Central memory CD8-positive, alpha-beta T cell (primary cell): ENCODE results near the gene LUZP4.
"Not testable (repeated sequence)": the region's sequence is repeated elsewhere in the genome, so short reads cannot be mapped to it uniquely, and the experiment has no call there.

Source experiments
- ATAC-seq: fragments of 150-1000 bp; cut with Tn5 transposase; replicated peaks from 2 replicates; pipeline ENCODE4 v1.10.0; 2022; ENCODE audit warnings: mild to moderate bottlenecking, moderate FRiP score, moderate number of reproducible peaks; ENCODE audit not compliant: poor library complexity, severe bottlenecking; ENCODE audit errors: extremely low read depth
- DNase-seq, 2 donors: peaks; one replicate each; pipeline ENCODE4 v3.0.0; 2021; ENCODE audit warnings: low spot score in 2 of 2
- H3K27ac Mint-ChIP-seq: one replicate; pipeline ENCODE4 v1.8.0; 2022; ENCODE audit warnings: low read depth, mild to moderate bottlenecking, moderate library complexity, mixed read lengths
- H3K27me3 Mint-ChIP-seq: one replicate; pipeline ENCODE4 v1.8.0; 2022; ENCODE audit warnings: mixed read lengths
- H3K36me3 Mint-ChIP-seq: one replicate; pipeline ENCODE4 v1.8.0; 2022; ENCODE audit warnings: mild to moderate bottlenecking, moderate library complexity, mixed read lengths; ENCODE audit not compliant: insufficient read depth
- H3K4me1 Mint-ChIP-seq: one replicate; pipeline ENCODE4 v1.8.0; 2022; ENCODE audit warnings: mixed read lengths
- H3K4me3 Mint-ChIP-seq: one replicate; pipeline ENCODE4 v1.8.0; 2022; ENCODE audit warnings: mild to moderate bottlenecking, moderate library complexity, mixed read lengths
- H3K9me3 Mint-ChIP-seq: one replicate; pipeline ENCODE4 v1.8.0; 2022; ENCODE audit warnings: mixed read lengths

Gene LUZP4

GRCh38 chrX:115344885-115345614 lies 55.5 kb downstream of the LUZP4 start:
- Mint-ChIP-seq H3K27ac (no peak overlapping the region), H3K9me3 (no peaks in the 10 kb centered on the region), H3K4me3 (no peak overlapping the region), H3K27me3 (no peaks in the 10 kb centered on the region), H3K36me3 (no peaks in the 10 kb centered on the region), H3K4me1 (no peaks in the 10 kb centered on the region)
- DNase-seq (no peak), ATAC-seq (no peak)

DNA sequence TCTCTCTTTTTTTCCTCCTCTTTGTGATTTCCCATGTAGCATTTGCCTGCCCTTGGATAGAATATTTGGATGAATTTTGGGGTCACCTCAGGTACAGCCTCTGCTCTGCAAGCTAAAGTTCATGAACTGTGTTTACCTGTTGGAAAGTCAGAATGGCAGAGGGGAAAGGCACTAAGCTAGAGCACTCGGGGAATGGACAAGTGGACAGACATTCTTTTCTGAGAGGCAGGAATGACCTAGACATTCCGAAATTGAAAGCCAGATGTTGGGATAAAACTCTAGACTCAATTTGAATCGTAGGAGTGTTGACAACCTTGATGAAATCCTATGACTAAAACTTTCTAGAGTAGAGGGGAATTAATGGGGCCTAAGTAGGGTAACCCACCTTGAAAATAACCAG lies 56.1 kb downstream of the LUZP4 start:
- no peak for DNase-seq
- Mint-ChIP-seq H3K4me1 (no peaks in the 10 kb centered on the region), H3K4me3 (no peak overlapping the region)

GRCh38 chrX:115346738-115347137 lies 57.2 kb downstream of the LUZP4 start:
- not testable (repeated sequence) for H3K4me1 Mint-ChIP-seq, H3K27me3 Mint-ChIP-seq, H3K36me3 Mint-ChIP-seq, H3K4me3 Mint-ChIP-seq, H3K27ac Mint-ChIP-seq, ATAC-seq, H3K9me3 Mint-ChIP-seq, DNase-seq

More for the DNA sequence above, 56.1 kb downstream of the LUZP4 start:
- Mint-ChIP-seq H3K27ac (no peak overlapping the region), H3K9me3 (no peaks in the 10 kb centered on the region), H3K36me3 (no peaks in the 10 kb centered on the region), H3K27me3 (no peaks in the 10 kb centered on the region)
- ATAC-seq: no peak

- H3K36me3 Mint-ChIP-seq: no peaks in the 10 kb centered on the region
- no peaks in the 10 kb centered on the region for H3K27me3 Mint-ChIP-seq
- ATAC-seq (no peak), DNase-seq (no peak)
- H3K27ac Mint-ChIP-seq: no peak overlapping the region
- no peak overlapping the region for H3K4me3 Mint-ChIP-seq
- no peaks in the 10 kb centered on the region for H3K9me3 Mint-ChIP-seq
- no peaks in the 10 kb centered on the region for H3K4me1 Mint-ChIP-seq
Observed at GRCh38 chrX:115348446-115349225, 59.1 kb downstream of the LUZP4 start.

DNA sequence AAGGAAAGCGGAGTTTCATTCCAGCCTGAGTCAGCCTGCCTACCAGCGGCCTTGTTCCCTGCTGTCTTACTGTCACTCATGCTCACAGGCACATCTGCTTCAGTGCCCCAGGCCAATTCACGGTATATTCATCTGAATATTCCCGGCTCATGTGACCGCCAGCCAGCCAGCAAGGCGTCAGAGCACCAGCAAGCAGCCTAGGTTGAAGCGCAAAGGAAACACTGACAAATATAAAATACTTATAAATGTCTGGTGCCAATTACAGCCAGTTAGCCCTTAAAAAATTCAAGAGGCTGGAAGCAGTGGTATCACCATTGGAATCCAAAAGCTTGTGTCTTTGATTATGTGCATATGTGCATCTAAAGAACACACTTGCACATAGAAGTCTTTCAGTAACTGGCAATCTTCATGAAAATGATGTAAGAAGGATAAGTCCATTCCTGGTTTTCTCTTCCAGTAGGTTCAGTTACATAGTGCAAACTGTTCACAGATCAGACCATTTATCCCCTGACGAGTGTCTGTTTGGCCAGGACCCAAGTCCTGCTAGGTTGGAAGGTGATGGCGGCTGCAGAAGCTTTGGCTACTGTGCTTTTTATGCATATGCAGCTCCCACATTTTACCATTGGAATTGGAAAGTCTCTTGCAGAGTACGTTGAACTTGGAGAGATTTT lies 61.3 kb downstream of the LUZP4 start:
- Mint-ChIP-seq H3K36me3 (no peaks in the 10 kb centered on the region), H3K4me1 (no peaks in the 10 kb centered on the region), H3K27me3 (no peaks in the 10 kb centered on the region), H3K9me3 (no peaks in the 10 kb centered on the region), H3K4me3 (no peak overlapping the region), H3K27ac (no peak overlapping the region)
- ATAC-seq (no peak), DNase-seq (no peak)

DNA sequence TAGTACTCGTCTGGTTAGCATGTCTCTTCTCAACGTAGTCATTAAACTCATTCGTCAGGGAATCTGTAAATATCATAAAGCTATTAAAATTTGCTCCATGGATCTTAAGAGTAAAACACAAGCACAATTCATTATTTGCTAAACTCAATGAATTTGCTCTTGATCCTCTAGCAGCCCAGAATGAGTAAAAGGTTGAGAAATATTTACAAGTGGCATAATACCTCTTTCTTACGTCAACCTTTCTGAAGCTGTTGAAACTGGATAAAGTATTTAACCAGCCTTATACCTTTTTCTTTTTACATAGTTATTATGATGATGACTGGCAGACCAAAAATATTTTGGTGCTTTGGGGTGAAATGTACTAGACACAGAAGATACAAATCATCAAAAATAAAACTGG lies 66.9 kb downstream of the LUZP4 start:
- H3K9me3 Mint-ChIP-seq: peaks cover 6% of the 10 kb centered on the region
- ATAC-seq (no peak), DNase-seq (no peak)
- no peaks in the 10 kb centered on the region for H3K27me3 Mint-ChIP-seq
- no peak overlapping the region for H3K4me3 Mint-ChIP-seq
- H3K36me3 Mint-ChIP-seq: no peaks in the 10 kb centered on the region
- H3K27ac Mint-ChIP-seq: no peak overlapping the region
- H3K4me1 Mint-ChIP-seq: no peaks in the 10 kb centered on the region
